ENCODE data around the gene MATCAP1.

DNA sequence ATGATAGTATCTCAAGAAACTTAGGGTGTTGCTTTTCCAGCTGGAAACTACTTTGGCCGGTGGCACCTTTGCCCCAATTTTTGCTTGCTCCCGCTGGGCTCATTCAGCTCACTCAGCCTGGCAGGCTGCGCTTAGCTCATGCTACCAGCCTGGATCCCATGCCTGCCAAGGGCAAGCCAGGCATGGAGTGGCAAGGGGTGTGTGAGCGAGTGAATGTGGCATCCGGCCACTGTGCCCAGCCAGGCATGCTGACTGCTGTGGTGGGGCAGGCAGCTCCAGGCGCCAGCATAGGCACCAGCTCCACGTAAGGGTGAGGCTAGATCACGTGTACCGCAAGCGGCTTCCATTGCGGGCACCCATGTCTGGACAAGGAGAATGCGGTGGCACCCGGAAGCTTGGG lies 42.4 kb downstream of the MATCAP1 start:
- TF ChIP-seq, protein P1, sequence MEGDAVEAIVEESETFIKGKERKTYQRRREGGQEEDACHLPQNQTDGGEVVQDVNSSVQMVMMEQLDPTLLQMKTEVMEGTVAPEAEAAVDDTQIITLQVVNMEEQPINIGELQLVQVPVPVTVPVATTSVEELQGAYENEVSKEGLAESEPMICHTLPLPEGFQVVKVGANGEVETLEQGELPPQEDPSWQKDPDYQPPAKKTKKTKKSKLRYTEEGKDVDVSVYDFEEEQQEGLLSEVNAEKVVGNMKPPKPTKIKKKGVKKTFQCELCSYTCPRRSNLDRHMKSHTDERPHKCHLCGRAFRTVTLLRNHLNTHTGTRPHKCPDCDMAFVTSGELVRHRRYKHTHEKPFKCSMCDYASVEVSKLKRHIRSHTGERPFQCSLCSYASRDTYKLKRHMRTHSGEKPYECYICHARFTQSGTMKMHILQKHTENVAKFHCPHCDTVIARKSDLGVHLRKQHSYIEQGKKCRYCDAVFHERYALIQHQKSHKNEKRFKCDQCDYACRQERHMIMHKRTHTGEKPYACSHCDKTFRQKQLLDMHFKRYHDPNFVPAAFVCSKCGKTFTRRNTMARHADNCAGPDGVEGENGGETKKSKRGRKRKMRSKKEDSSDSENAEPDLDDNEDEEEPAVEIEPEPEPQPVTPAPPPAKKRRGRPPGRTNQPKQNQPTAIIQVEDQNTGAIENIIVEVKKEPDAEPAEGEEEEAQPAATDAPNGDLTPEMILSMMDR (conservative IDR thresholded peaks at IDR 0.05 in 1 of 2, IDR thresholded peaks at IDR 0.05 in 1 of 2; ENCODE audit: extremely low read depth in 1 of 2, insufficient read depth in 1 of 2, low read depth in 1 of 2, low read length in 2 of 2), result no peak
- TF ChIP-seq EZH2 (IDR thresholded peaks at IDR 0.05; ENCODE audit: borderline replicate concordance, low read length), result no peak

Data from mammary epithelial cell (primary cell).